ENCODE data around the gene ATP8A2.
"Not testable (repeated sequence)": the region's sequence is repeated elsewhere in the genome, so short reads cannot be mapped to it uniquely, and the experiment has no call there.

The ATP8A2 gene

GRCh38 chr13:25768376-25768775 lies 396.6 kb downstream of the ATP8A2 start:
- no peak for DNase-seq (ENCODE audit: low spot score)

GRCh38 chr13:25768838-25769237 lies 397.1 kb downstream of the ATP8A2 start:
- no peak for DNase-seq (ENCODE audit: low spot score)

DNA sequence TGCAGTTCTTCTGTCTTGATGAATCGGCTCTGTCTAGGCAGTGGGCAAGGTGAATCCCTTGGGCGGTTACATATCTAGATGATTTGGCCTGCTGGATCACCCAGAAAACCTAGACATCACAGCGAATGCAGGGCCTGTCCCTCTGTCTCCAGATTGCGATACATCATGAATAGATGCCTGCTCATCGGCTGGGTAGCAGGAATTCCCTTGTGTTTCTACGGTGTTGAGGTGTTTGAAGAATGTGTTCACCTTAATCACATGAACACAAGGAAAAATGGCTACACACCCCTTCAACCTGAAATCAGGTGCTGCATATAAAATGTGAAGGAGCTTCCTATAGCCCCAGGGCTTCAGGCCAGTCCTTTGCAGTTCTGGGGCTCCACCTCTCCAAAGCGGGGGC lies 398.8 kb downstream of the ATP8A2 start:
- DNase-seq (ENCODE audit: low spot score): no peak

DNA sequence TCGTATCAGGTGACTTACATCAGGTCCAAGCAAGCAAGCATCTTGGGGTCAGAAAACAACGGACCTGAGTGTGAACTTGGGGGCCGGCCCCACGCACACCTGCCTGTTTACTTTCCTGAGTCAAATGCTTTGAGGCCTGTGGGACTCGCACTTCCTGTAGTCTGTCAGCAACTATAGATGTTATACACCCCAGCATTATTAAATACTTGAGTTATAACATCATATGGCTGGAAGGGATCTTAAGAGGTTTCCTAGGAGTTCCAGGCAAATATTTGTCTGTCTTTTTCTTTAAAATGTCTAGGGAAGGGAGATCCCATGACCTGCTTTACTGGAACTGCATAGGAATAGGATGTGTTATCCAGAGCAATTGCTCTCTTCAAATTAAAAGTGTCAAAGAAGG lies 399.4 kb downstream of the ATP8A2 start:
- DNase-seq (ENCODE audit: low spot score): no peak

GRCh38 chr13:25771641-25772478 lies 400.1 kb downstream of the ATP8A2 start:
- no peak for DNase-seq (ENCODE audit: low spot score)

DNA sequence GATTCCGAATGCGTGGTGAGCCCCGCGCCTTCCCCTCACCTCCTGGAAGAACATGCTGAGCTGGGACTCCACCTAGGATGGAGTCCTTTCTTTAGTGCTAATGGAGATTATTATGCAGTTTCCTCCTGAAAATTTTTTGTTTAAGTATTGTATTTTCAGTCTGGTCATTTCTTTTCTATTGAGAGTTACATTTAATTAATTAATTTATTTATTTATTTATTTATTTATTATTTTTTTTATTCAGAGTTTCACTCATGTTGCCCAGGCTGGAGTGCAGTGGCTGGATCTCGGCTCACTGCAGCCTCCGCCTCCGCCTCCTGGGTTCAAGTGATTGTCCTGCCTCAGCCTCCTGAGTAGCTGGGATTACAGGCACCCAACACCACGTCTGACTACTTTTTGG lies 400.8 kb downstream of the ATP8A2 start:
- not testable (repeated sequence) for DNase-seq (ENCODE audit: low spot score)

- DNase-seq (ENCODE audit: low spot score): not testable (repeated sequence)
Observed at GRCh38 chr13:25774056-25774455, 402.3 kb downstream of the ATP8A2 start.

GRCh38 chr13:25775275-25775674 lies 403.5 kb downstream of the ATP8A2 start:
- DNase-seq (ENCODE audit: low spot score): no peak

DNA sequence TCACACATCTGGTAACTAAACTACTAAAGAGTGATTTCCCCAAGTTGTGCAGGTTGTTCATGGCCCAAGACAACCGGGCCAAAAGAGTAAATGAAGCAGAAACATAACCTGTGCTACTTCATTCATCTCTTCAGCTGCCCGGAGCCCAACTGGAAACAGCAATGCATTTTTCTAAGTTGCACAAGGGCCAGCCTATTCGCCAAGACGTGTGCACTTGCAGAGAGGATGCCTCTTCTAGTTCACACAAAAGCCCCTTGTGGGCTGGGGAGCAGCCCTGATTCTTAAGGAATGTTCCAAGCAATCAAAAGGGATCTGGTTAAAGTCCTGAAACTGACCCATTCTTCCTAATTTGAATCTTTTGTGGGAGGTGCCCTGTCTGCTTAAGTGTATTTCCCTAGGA lies 404.2 kb downstream of the ATP8A2 start:
- no peak for DNase-seq (ENCODE audit: low spot score)

- no peak for DNase-seq (ENCODE audit: low spot score)
Observed at GRCh38 chr13:25776722-25777121, 404.9 kb downstream of the ATP8A2 start.

GRCh38 chr13:25777509-25777908 lies 405.7 kb downstream of the ATP8A2 start:
- no peak for DNase-seq (ENCODE audit: low spot score)

DNA sequence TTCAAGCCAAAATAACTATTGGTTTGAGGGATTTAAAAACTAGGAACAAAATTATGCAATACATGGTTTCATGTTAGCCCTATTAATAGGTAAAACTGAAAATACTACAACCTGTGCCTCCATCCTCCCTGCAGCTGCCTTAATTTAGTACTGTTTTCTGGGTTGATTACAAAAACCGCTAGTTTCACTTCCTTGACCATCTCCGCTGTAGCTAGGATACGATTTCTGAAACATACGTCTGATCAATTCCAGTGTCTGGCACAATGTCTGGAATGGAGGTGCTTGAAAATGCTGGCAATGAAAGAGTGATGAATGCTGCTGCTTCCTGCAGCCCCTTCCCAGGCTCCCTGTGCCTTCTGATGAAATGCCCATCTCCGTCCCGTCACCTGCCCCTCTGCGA lies 406.6 kb downstream of the ATP8A2 start:
- DNase-seq (ENCODE audit: low spot score): no peak

- DNase-seq (ENCODE audit: low spot score): no peak
Observed at GRCh38 chr13:25778808-25779305, 407.1 kb downstream of the ATP8A2 start.

DNA sequence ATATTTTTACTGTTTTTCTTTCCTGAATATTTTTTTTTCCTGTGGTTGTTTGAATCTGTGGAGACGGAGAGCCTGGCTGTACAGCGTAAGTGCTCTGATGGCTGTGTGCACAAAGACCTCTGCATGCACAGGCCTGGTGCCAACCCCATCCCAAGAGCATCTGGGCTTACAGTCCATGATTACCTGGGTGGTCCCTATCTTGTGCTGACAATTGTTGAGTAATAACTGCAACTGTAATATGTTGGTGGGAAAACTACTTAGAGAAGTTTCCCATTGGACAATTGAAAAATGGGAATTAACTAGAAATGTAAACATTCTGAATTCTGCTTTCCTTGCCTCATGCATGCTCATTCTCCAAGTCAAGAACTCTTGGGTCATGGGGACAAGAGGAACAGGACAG lies 411.3 kb downstream of the ATP8A2 start:
- DNase-seq (ENCODE audit: low spot score): no peak

GRCh38 chr13:25783601-25784024 lies 411.8 kb downstream of the ATP8A2 start:
- DNase-seq (ENCODE audit: low spot score): no peak

- no peak for DNase-seq (ENCODE audit: low spot score)
Observed at GRCh38 chr13:25784119-25784518, 412.3 kb downstream of the ATP8A2 start.

- not testable (repeated sequence) for DNase-seq (ENCODE audit: low spot score)
Observed at GRCh38 chr13:25790137-25790536, 418.4 kb downstream of the ATP8A2 start.

GRCh38 chr13:25795277-25795676 lies 423.5 kb downstream of the ATP8A2 start:
- no peak for DNase-seq (ENCODE audit: low spot score)

DNA sequence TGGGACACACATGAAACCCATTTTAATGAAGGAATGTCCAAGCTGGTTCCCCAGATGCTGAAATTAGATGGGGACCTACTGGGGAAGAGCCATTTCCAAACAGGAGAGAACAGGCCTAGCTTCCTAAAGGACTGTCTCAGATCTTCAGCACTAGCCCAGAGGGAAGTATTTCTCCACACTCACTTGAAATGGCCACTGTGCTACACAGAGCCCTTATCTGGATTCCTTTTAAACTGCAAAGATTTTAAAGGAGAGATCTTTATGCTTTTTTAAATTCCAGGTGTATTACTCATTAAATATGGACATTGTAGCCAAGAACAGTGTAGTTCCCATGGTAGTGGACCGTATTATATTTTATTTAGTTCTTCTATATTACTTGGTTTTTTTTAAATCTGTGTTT lies 424.7 kb downstream of the ATP8A2 start:
- no peak for DNase-seq (ENCODE audit: low spot score)

- no peak for DNase-seq (ENCODE audit: low spot score)
Observed at GRCh38 chr13:25798998-25799397, 427.2 kb downstream of the ATP8A2 start.

- DNase-seq (ENCODE audit: low spot score): no peak
Observed at GRCh38 chr13:25800523-25800922, 428.7 kb downstream of the ATP8A2 start.

- DNase-seq (ENCODE audit: low spot score): no peak
Observed at GRCh38 chr13:25802579-25802978, 430.8 kb downstream of the ATP8A2 start.

DNA sequence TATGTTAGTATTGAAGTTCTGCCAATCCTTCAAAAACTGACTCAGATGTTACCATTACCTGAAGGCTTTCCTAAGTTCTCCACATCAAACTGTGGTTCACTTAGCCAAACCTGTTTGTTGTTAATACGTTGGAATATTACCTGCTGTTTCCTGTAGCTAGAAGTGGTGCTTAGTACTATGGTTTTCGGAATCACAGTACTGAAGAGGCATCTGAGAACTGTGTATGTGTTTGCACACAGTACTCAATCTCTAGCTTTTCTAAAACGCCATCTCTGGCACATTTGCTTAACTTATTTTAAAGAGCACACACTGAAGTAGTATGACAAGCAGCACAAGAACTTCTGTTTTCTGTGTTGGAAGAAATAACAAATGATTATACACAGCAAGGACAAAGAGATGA lies 431.9 kb downstream of the ATP8A2 start:
- no peak for DNase-seq (ENCODE audit: low spot score)
